CD4-positive, alpha-beta T cell treated with Interleukin-6 for 4 hours (primary cell): ENCODE data around the gene CSE1L.
A peak's percentile ranks its signal among the peaks of the same experiment; 100 is the strongest.
"Not testable (repeated sequence)": the region's sequence is repeated elsewhere in the genome, so short reads cannot be mapped to it uniquely, and the experiment has no call there.

ENCODE experiments used
- DNase-seq: peaks from one replicate; pipeline ENCODE4 v3.0.0-alpha.2; 2020; ENCODE audit warnings: mixed read lengths

Gene CSE1L

DNA sequence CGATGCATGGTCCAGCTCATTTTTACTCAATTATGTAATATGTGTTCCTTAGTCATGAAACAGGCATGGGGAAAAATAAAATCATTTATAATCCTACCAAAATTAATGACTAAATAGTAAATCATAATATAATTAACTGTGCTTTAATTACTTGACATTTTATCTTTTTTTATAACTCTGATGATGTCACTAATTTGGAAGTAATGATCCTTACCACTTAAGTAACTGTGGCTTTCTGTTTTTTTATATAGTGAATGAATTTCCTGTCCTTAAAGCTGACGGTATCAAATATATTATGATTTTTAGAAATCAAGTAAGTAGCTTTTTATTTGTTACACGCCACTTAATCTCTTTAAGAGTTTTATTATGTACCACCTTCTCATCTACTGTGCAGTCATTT is 32.2 kb downstream of the CSE1L start:
- DNase-seq = no peak

GRCh38 chr20:49082295-49082694 is 36.2 kb downstream of the CSE1L start:
- DNase-seq = not testable (repeated sequence)

DNA sequence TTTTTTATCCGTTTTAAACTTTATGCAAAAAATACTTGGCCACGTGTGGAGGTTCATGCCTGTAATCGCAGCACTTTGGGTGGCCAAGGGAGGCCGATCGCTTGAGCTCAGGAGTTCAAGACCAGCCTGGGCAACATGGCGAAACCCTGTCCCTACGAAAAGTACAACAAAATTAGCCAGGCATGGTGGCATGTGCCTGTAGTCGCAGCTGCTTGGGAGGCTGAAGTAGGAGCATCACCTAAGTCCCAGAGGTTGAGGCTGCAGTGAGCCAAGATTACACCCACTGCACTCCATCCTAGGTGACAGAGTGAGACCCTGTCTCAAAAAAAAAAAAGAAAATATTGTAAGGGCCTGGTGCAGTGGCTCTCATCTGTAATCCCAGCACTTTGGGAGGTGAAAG is 45.0 kb downstream of the CSE1L start:
- no peak for DNase-seq

DNA sequence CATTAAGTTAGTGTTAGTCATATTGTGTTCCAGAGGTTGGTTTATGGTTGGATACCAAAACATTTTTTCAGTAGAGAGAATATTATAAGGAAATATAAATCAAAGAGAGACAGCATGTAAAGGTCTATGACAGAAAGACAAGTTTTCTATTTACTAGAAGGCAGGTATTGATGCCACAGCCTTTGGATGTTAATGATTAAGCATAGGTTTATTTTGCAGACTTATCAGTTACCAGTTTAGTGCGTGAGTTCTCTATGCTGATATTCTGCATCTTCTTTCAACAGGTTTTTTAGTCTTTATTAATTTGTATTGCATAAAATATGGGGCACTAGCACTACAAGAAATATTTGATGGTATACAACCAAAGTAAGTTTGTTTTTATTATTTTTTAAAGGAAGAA is 45.6 kb downstream of the CSE1L start:
- DNase-seq = no peak

DNA sequence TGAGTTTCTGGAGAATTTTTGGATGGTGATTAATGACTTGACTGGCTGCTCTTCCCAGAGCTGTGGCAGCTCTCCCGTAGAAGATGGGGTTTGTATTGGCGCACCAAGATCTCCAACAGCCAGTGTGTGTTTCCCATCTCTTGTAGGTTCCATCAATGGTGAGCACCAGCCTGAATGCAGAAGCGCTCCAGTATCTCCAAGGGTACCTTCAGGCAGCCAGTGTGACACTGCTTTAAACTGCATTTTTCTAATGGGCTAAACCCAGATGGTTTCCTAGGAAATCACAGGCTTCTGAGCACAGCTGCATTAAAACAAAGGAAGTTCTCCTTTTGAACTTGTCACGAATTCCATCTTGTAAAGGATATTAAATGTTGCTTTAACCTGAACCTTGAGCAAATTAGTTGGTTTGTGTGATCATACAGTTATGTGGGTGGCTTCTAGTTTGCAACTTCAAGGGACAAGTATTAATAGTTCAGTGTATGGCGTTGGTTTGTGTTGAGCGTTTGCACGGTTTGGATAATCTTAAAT is 50.2 kb downstream of the CSE1L start:
- DNase-seq = no peak

DNA sequence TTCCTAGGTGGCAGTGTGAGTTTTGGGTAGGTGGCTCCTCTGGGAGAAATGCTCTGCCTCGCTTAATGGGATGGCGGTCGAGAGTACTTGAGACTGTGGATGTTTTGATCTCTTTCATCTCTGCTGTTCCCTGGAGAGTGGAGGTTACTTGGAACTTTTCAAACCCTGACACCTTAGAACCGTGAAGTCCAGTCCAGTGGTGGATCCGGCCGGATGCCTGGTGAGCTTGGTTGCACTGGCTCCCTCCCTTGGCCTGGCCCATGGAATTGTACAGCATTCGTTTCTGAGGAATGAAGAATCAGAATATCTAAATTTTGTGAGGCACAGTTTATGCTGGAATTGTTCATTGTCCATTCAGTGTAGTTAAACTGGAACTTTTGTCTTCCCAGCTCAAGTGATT is 51.0 kb downstream of the CSE1L start:
- no peak for DNase-seq

GRCh38 chr20:49098136-49098535 is 52.0 kb downstream of the CSE1L start:
- DNase-seq = no peak

GRCh38 chr20:49099011-49099410 is 52.9 kb downstream of the CSE1L start:
- no peak for DNase-seq

- not testable (repeated sequence) for DNase-seq
Measured at GRCh38 chr20:49100292-49100691, 54.2 kb downstream of the CSE1L start.

DNA sequence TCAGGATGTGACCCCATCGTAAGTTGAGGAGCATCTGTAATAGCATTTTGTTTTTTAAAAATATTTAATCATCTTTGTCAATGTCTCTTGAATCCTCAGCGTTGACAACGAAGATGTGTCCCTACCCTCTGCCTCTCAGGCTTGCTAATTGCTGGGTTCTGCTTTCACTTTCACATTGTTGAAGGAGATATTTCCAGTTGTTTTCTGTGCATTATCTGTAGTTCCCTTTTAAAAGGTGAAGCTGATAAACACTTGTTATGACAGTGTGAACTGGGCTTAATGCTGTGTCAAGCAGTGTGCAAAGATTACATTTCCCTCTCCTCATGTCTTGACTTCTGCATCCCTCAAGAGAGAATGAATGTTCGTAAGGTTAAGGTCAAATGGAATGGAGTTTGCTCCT is 54.9 kb downstream of the CSE1L start:
- no peak for DNase-seq

GRCh38 chr20:49103019-49103418 is 56.9 kb downstream of the CSE1L start:
- DNase-seq = no peak

DNA sequence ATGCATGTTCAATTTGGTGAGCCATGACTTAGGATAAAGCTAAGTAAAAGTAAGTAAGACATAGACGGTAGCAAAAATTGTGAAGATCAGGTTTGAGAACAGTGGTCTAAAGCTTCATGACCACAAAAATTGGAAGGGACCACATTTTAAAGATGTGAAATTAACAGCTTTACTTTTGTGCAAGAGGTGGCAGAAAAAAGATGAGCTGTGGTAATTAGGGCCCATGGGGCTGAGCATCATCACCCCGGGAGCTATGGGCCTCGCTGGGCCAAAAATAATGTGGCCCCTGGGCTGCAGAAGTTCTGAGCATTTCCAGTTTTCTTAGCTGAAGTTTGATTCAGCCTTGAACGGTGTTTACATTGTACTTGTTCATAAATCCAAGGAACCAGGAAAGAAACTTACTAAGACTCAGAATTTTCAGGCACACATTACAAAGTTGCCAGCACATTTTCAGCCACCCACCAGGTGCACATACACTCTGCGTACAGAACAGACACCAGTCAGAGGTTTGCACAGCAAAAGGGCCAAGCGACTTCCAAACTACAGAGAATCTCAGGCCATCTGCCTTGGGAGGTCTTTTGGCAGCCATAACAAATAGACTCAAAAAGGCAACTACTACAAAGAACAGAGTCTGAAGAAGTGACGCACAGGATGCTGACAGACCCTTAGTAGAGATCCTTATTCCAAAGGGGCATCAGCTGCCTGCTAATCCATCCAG is 57.7 kb downstream of the CSE1L start:
- no peak for DNase-seq

DNA sequence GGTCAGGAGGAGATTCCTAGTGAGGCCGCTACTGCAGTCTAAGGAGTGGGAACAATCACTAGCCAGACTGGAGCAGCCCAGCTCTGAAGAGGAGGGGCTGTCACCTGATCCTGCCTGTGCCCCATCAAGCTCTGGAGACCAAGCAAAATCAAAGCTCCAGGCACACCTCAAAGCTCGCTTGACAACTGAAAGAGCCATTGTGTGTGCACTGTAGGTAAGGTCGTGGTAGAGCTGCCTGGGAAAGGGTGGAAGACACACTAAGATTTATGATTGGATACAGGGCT is 58.2 kb downstream of the CSE1L start:
- no peak for DNase-seq

DNA sequence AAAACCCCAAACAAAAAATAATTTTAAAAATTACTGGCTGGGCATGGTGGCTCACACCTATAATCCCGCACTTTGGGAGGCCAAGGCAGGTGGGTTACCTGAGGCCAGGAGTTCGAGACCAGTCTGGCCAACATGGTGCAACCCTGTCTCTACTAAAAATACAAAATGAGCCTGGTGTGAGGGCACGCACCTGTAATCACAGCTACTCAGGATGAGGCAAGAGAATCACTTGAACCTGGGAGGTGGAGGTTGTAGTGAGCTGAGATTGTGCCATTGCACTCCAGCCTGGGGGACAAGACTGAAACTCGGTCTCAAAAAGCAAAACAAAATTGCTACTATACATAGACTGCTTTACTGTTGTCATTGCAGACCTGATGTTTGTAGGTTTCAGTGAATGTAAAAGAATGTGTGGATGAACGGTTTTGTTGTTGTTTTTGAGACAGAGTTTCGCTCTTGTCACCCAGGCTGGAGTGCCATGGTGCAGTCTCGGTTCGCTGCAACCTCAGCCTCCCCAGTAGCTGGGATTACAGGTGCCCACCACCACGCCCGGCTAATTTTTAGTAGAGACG is 59.0 kb downstream of the CSE1L start:
- DNase-seq = not testable (repeated sequence)

GRCh38 chr20:49106328-49106727 is 60.2 kb downstream of the CSE1L start:
- DNase-seq = no peak

GRCh38 chr20:49110767-49111694 is 64.9 kb downstream of the CSE1L start:
- DNase-seq = no peak

DNA sequence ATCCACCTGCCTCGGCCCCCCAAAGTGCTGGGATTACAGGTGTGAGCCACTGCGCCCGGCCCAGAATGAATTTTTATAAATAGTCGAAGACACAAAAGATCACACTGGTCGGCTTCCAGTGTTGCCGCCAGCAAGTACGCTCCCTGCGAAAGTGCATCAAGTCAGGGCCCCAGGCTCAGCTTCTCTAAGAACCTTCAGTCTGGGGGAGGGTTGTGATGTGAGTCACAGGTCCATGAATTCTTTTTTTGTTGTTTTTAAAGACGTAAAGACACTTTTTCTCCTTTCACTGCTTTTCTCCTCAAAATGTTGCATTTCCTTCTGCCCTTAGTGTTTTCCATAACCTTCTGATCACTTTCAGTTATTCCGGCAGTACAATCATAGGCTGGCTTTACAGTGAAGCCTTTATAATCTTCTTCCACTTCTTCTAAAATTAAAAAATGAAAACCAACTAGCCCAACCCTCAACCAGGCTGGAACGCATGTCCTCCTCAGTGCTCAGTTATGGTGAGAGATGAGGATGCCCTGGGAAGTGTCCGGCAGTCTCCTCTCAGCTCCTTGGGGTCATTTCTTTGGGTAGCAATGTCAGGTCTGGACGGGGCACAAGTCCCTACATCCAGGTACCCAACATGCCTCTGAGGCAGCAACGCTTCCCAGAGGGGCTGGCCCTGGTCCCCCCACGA is 66.6 kb downstream of the CSE1L start:
- no peak for DNase-seq

DNA sequence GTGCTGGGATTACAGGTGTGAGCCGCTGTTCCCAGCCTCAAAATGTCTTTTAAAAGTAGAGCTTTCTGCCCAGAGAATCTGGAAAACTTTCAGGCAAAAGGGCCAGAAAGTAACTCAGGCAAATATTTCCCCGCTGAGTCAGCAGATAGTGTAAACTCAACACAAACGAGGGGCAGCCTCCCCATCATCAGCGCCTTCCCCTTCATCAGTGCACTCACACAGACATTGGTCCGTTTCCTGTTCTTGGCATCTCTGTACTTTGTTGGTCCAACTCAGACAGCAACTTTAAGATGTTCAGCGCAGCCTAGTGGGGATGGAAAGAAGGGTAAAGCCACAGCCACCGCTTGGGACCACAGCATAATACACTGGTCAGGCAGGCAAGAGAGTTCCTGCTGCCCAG is 69.5 kb downstream of the CSE1L start:
- DNase-seq = no peak

GRCh38 chr20:49118307-49118706 is 72.2 kb downstream of the CSE1L start:
- no peak for DNase-seq

DNA sequence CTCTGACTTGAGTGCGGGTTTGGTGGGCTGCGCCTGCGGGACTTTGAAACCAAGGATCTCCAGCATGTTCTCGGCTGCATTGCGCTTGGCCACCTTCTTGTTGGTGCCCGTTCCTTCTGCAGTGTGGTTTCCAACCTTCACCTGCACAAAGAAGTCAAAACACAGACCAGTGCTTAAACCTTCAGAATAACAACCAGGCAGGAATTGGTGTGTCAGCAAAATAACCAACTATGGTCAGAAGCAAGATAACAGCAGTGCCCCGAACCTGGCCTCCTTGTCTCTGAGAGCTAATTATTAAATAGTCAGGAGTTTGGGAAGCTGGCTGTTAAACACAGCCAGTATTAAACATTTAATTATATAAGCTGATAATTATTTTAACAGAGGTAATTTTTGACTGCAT is 73.9 kb downstream of the CSE1L start:
- DNase-seq = no peak

- no peak for DNase-seq
Measured at GRCh38 chr20:49122920-49123319, 76.8 kb downstream of the CSE1L start.

- DNase-seq = no peak
Measured at GRCh38 chr20:49123982-49124381, 77.9 kb downstream of the CSE1L start.

GRCh38 chr20:49132995-49133478 is 86.9 kb downstream of the CSE1L start:
- DNase-seq = peak; percentile 32
